Ovary (tissue), 9 donors: ENCODE results near the gene PGAP6. TPM values are rescaled to one million over a fixed set of nuclear protein-coding genes. Genes with fewer than 3 reads are reported as not detected.
"Not testable (repeated sequence)": the region's sequence is repeated elsewhere in the genome, so short reads cannot be mapped to it uniquely, and the experiment has no call there.

Source experiments
- DNase-seq, 5 donors: peaks; one replicate each; pipeline ENCODE4 v3.0.0-alpha.2; 2019 to 2020
- H3K27ac ChIP-seq, 2 donors: fragments of 200-600 bp; one replicate each; pipeline versions ENCODE4 v1.5.1 to v1.8.0; 2019 to 2022
- H3K27me3 ChIP-seq: fragments of 200-600 bp; one replicate; pipeline ENCODE4 v1.8.0; 2022
- H3K36me3 ChIP-seq: fragments of 200-600 bp; sonication (generic); one replicate; pipeline ENCODE4 v1.5.1; 2019
- H3K4me1 ChIP-seq: one replicate; pipeline ENCODE4 v1.8.1; 2013; ENCODE audit warnings: mild to moderate bottlenecking, moderate library complexity; ENCODE audit not compliant: insufficient read depth
- H3K4me3 ChIP-seq: fragments of 200-600 bp; sonication (generic); one replicate; pipeline ENCODE4 v1.5.1; 2017
- H3K9me3 ChIP-seq, 2 donors: fragments of 200-600 bp in 1 of 2; sonication (generic) in 1 of 2; one replicate each; pipeline versions ENCODE4 v1.5.1 to v1.8.1; 2013 to 2019; ENCODE audit warnings: mild to moderate bottlenecking in 1 of 2, moderate library complexity in 1 of 2
- CTCF ChIP-seq, 3 donors: fragments of 450-650 bp in 2 of 3; fragments of 200-600 bp in 1 of 3; IDR thresholded peaks; one replicate each; pipeline versions ENCODE4 v1.5.1 to v1.8.0; 2016 to 2022; ENCODE audit warnings: antibody characterized with exemption in 3 of 3, mild to moderate bottlenecking in 1 of 3
- EP300 ChIP-seq: sonication (generic); formaldehyde crosslinking; IDR thresholded peaks from one replicate; pipeline ENCODE4 v1.6.1; 2017; ENCODE audit warnings: antibody characterized with exemption
- POLR2A ChIP-seq: fragments of 450-650 bp; IDR thresholded peaks from one replicate; pipeline ENCODE4 v1.6.1; 2017; ENCODE audit warnings: antibody characterized with exemption, mild to moderate bottlenecking, moderate library complexity
- WGBS, 3 donors: extraction: QIAGEN DNeasy Blood & Tissue Kit in 1 of 3; methylation state at CpG; one replicate each; pipeline versions ENCODE4 v1.1.5 to v1.1.7; 2013 to 2017; 5-methylcytosine and 5-hydroxymethylcytosine counted together
- intact Hi-C, 4 donors: fragments of 100-400 bp; cut with DNase I; formaldehyde crosslinking; loops; one replicate each; pipeline versions ENCODE4 v1.11.0 to v1.15.1; 2022 to 2023
- polyA plus RNA-seq, 2 donors: library from polyadenylated mRNA; stranded (reverse); fragments of 200-250 nt in 1 of 2; fragments of 350-450 nt in 1 of 2; fragmentation: Illumina TruSeq in 1 of 2; extraction: RNeasy Lipid Tissue Mini Kit (QIAGEN cat#74804) in 1 of 2; gene quantifications; one replicate each; pipeline ENCODE4 v1.2.3, GENCODE V29; 2013 to 2014
- total RNA-seq, 7 donors: library from RNA; depleted of rRNA in 2 of 7; stranded (reverse); fragments of >200 nt in 2 of 7; fragmentation: NEBNext Ultra II Directional in 3 of 7; extraction: Animal tissue kit (Norgen Biotek cat#: 25700) in 3 of 7; gene quantifications; one replicate each; pipeline versions ENCODE4 v1.1.0 to v1.2.4, GENCODE V29; 2016 to 2023
- donor health status: DM: no; HTN: no; CAD: no; lungs with moderate emphysema.
- donor health status: DM: no; HTN: no; CAD: no.
- donor health status: Bipolar disorder and iron deficiency.
- donor health status: DM: yes; HTN: yes; CAD: no.
- donor health status: DM: no; HTN: no; CAD: no.
- donor health status: DM: yes; HTN: yes; CAD: no.

PGAP6 gene
- total and polyA plus RNA-seq, 9 donors: 13.0 to 39.8 (median 19.4) TPM

- H3K4me1 ChIP-seq: peaks cover 3% of the 10 kb centered on the region
- no peak overlapping the region for H3K4me3 ChIP-seq
- intact Hi-C loops: loop anchor here in 1 of 4 donors (5.0 kb wide), 1 partner anchor 110 kb away; no protein-coding TSS in a partner anchor
- H3K27me3 ChIP-seq: no peaks in the 10 kb centered on the region
- DNase-seq: no peak
- no peak overlapping the region for H3K27ac ChIP-seq
- no peaks in the 10 kb centered on the region for H3K9me3 ChIP-seq
- TF ChIP-seq EP300 (no peak), CTCF (IDR thresholded peaks at IDR 0.05) (no peak), POLR2A (no peak)
- WGBS, 3 donors: 91 to 96% (median 93%) methylated on average over 6 of the region's 6 CpGs
- no peaks in the 10 kb centered on the region for H3K36me3 ChIP-seq
Observed at GRCh38 chr16:347203-347602, 34.6 kb downstream of the PGAP6 start.

- intact Hi-C loops: loop anchor here in 1 of 4 donors (5.0 kb wide), 1 partner anchor 109 kb away; no protein-coding TSS in a partner anchor
Observed at GRCh38 chr16:346587-346986, 35.2 kb downstream of the PGAP6 start.

GRCh38 chr16:345772-346171, 36.0 kb downstream of the PGAP6 start:
- Histone ChIP-seq H3K36me3 (no peaks in the 10 kb centered on the region), H3K27ac (no peak overlapping the region), H3K27me3 (no peaks in the 10 kb centered on the region), H3K4me1 (peaks cover 4% of the 10 kb centered on the region), H3K9me3 (no peaks in the 10 kb centered on the region), H3K4me3 (no peak overlapping the region)
- no peak for DNase-seq
- TF ChIP-seq POLR2A (no peak), CTCF (IDR thresholded peaks at IDR 0.05) (no peak), EP300 (no peak)
- WGBS, 3 donors: 93 to 94% (median 93%) methylated on average over 11 of the region's 11 CpGs
- intact Hi-C loops: loop anchor here in 1 of 4 donors (5.0 kb wide), 1 partner anchor 108 kb away; no protein-coding TSS in a partner anchor

More at GRCh38 chr16:346587-346986, 35.2 kb downstream of the PGAP6 start:
- Histone ChIP-seq H3K27ac (no peak overlapping the region), H3K4me3 (no peak overlapping the region), H3K27me3 (no peaks in the 10 kb centered on the region), H3K36me3 (no peaks in the 10 kb centered on the region), H3K9me3 (no peaks in the 10 kb centered on the region), H3K4me1 (peaks cover 4% of the 10 kb centered on the region)
- DNase-seq: no peak
- TF ChIP-seq CTCF (IDR thresholded peaks at IDR 0.05) (no peak), POLR2A (no peak), EP300 (no peak)
- 85 to 89% (median 88%) methylated on average over 15 of the region's 15 CpGs for WGBS, 3 donors

GRCh38 chr16:342455-343213, 39.1 kb downstream of the PGAP6 start:
- Histone ChIP-seq H3K4me1 (peaks cover 4% of the 10 kb centered on the region), H3K36me3 (no peaks in the 10 kb centered on the region), H3K4me3 (no peak overlapping the region), H3K27ac (no peak overlapping the region), H3K27me3 (no peaks in the 10 kb centered on the region), H3K9me3 (no peaks in the 10 kb centered on the region)
- intact Hi-C loops: no loop called here
- 47 to 76% (median 53%) methylated on average over 18 of the region's 18 CpGs for WGBS, 3 donors
- no peak for DNase-seq
- no peak for TF ChIP-seq EP300
- no peak for TF ChIP-seq POLR2A
- no peak for TF ChIP-seq CTCF (IDR thresholded peaks at IDR 0.05)

- H3K27me3 ChIP-seq, DNase-seq, H3K4me1 ChIP-seq, H3K36me3 ChIP-seq, H3K4me3 ChIP-seq, intact Hi-C loops, H3K9me3 ChIP-seq, H3K27ac ChIP-seq: not testable (repeated sequence)
- 87 to 94% (median 88%) methylated on average over 12 to 13 of the region's 13 CpGs for WGBS, 3 donors
Observed at GRCh38 chr16:341974-342336, 39.8 kb downstream of the PGAP6 start.

GRCh38 chr16:341095-341973, 40.4 kb downstream of the PGAP6 start:
- H3K4me1 ChIP-seq, DNase-seq, H3K4me3 ChIP-seq, H3K36me3 ChIP-seq, H3K27me3 ChIP-seq, H3K27ac ChIP-seq, intact Hi-C loops, H3K9me3 ChIP-seq: not testable (repeated sequence)
- WGBS, 3 donors: 94 to 96% (median 95%) methylated on average over 32 to 46 of the region's 47 CpGs
